Measurements from ENCODE around the gene RILPL1.

The RILPL1 gene

DNA sequence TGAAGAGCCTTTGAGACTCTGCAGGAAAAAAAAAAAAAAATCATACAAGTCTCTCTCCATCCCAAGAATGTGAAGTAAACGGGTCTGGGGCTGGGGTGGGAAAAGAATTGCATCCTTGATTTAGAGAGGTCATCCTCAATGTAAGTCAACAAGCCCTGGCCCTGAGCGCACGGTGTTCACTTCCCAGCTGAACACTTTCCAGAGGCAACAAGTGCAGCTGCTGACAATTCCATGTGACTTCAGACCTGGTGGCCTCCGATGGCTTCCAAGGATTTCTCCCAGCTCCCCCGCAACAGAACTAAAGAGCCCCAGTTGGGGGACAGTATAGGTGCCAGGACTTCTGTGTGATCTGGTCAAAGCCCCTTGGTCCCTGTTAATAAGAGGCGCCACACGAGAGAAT, 2.4 kb downstream of the RILPL1 start:
- ChIA-PET CTCF (interaction anchor here (0.8 kb wide), 1 partner anchor 48 kb away, joined by 3 read pairs; no protein-coding TSS in a partner anchor), POLR2A (no interaction called here)
- TF ChIP-seq, protein P1, sequence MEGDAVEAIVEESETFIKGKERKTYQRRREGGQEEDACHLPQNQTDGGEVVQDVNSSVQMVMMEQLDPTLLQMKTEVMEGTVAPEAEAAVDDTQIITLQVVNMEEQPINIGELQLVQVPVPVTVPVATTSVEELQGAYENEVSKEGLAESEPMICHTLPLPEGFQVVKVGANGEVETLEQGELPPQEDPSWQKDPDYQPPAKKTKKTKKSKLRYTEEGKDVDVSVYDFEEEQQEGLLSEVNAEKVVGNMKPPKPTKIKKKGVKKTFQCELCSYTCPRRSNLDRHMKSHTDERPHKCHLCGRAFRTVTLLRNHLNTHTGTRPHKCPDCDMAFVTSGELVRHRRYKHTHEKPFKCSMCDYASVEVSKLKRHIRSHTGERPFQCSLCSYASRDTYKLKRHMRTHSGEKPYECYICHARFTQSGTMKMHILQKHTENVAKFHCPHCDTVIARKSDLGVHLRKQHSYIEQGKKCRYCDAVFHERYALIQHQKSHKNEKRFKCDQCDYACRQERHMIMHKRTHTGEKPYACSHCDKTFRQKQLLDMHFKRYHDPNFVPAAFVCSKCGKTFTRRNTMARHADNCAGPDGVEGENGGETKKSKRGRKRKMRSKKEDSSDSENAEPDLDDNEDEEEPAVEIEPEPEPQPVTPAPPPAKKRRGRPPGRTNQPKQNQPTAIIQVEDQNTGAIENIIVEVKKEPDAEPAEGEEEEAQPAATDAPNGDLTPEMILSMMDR (IDR thresholded peaks at IDR 0.05; ENCODE audit: insufficient read depth, low read length, missing control alignments) = no peak
- no peak overlapping the region for H3K4me3 ChIP-seq (ENCODE audit: low read depth, low read length)
- no peak for DNase-seq (ENCODE audit: low read depth, low spot score)

DNA sequence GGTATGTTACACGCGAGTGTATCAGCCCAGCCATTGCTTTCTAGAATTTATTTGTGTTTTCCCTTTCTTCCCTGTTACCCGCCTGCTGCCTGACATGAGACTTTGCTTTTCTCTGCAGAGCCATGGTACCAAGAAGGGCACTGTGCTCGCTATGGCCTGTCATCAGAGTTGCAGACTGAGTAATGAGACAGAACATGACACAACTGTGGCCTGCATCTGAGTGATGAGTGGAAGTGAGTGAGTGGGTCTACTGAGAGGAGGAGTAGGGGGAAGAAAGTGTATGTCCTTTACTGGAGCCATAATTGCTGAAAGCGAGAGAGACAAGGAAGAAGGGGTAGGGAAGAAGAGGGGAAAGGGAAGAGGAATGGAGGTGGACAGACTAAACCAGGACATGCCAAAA, 2.9 kb downstream of the RILPL1 start:
- no peak overlapping the region for H3K4me3 ChIP-seq (ENCODE audit: low read depth, low read length)
- ChIA-PET POLR2A (no interaction called here), CTCF (no interaction called here)
- TF ChIP-seq, protein P1 (IDR thresholded peaks at IDR 0.05; ENCODE audit: insufficient read depth, low read length, missing control alignments) = no peak
- no peak for DNase-seq (ENCODE audit: low read depth, low spot score)

DNA sequence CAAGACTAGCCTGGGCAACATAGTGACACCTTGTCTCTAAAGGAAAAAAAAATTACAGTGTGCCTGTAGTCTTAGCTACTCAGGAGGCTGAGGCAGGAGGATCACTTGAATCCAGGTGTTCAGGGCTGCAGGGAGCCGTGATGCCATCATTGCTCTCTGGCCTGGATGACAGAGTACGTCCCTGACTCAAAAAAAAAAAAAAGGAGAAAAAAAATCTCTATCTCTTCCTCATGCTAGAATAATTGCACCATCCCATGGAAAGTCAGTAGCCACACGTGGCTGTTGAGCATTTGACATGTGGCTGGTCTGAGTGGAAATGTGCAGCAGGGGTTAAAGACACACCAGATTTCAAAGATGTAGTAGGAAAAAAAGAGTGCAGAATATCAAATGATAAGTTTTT, 3.8 kb downstream of the RILPL1 start:
- POLR2A ChIA-PET = no interaction called here

DNA sequence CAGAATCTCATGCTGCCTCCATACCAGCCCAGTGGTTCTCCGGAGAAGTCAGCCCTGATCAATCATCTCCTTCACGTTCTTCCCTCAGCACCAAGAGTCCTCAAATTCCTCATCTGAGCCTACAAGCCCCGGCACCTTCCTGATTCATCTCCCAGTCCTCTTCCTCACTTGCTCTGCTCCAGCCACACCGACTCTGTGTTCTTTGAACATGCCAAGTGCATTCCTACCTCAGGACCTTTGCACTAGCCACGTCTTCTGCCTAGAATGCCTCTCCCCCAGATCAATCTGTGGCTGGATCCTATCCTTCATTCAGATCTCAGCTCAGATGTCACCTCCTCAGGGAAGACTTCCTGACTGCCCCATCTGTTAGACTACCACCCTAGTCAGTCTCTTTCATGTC, 4.7 kb downstream of the RILPL1 start:
- DNase-seq (ENCODE audit: low read depth, low spot score) = no peak
- POLR2A ChIA-PET = no interaction called here
- TF ChIP-seq, protein P1 (IDR thresholded peaks at IDR 0.05; ENCODE audit: insufficient read depth, low read length, missing control alignments) = no peak
- CTCF ChIA-PET = interaction anchor here (1.1 kb wide), 1 partner anchor 12 kb away, joined by 3 read pairs; no protein-coding TSS in a partner anchor
- no peak overlapping the region for H3K4me3 ChIP-seq (ENCODE audit: low read depth, low read length)

More for the DNA sequence above, 3.8 kb downstream of the RILPL1 start:
- DNase-seq (ENCODE audit: low read depth, low spot score) = no peak
- H3K4me3 ChIP-seq (ENCODE audit: low read depth, low read length) = no peak overlapping the region
- TF ChIP-seq, protein P1 (IDR thresholded peaks at IDR 0.05; ENCODE audit: insufficient read depth, low read length, missing control alignments) = no peak
- CTCF ChIA-PET = interaction anchor here (1.1 kb wide), 1 partner anchor 12 kb away, joined by 3 read pairs; no protein-coding TSS in a partner anchor

DNA sequence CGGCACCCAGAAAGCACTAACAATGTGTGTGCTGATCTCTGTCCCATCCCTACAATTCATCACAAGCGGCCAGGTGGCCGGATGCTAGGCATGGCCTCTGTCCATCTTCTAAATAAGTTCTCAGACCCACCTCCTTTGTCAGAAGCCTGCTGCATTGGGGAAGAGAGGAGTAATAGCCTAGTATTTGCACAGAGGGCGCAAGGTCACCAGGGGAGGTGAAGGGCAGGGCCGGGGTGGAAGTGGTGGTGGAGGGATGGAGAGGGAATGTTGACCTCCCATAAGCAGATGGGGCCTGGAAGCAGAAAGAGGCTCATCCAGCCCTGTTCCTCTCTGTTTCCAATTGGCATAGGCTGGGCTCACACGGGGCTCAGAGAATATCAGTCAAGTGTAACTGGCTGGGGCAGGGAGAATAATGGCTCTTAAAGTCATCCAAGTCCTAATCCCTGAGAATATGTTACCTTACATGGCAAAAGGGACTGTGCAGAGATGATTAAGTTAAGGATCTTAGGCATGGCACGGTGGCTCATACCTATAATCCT, 6.9 kb downstream of the RILPL1 start:
- TF ChIP-seq, protein P1 (IDR thresholded peaks at IDR 0.05; ENCODE audit: insufficient read depth, low read length, missing control alignments) = no peak
- CTCF ChIA-PET = interaction anchor here (0.6 to 1.2 kb wide), 2 partner anchors 10 to 474 kb away, joined by 3 to 4 read pairs; no protein-coding TSS in a partner anchor
- no peak overlapping the region for H3K4me3 ChIP-seq (ENCODE audit: low read depth, low read length)
- POLR2A ChIA-PET = no interaction called here
- no peak for DNase-seq (ENCODE audit: low read depth, low spot score)

DNA sequence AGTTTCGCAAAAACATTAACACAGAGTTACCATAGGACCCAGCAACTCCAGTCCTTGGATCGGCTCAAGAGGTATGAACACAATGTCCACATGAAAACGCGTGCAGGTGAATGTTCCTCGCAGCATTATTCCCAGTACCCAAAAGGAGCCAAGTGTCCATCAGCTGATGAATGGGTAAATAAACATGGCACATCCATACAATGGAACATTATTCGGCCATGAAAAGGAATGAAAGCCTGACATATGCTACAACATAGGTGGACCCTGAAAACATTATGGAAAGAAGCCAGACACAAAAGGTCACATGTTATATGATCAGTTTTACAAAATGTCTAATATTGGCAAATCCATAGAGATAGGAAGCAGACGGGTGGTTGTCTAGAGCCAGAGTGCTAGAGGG, 9.1 kb downstream of the RILPL1 start:
- TF ChIP-seq, protein P1 (IDR thresholded peaks at IDR 0.05; ENCODE audit: insufficient read depth, low read length, missing control alignments) = no peak
- POLR2A ChIA-PET = no interaction called here

More for the DNA sequence above, 9.1 kb downstream of the RILPL1 start:
- H3K4me3 ChIP-seq (ENCODE audit: low read depth, low read length) = no peak overlapping the region
- CTCF ChIA-PET = interaction anchor here (0.8 kb wide), 1 partner anchor 26 kb away, joined by 3 read pairs; no protein-coding TSS in a partner anchor
- no peak for DNase-seq (ENCODE audit: low read depth, low spot score)
